Osteocyte (in vitro differentiated cells): ENCODE data around the gene CXCL14. TPM values are rescaled to one million over a fixed set of nuclear protein-coding genes. Genes with fewer than 3 reads are reported as not detected.

ENCODE experiments used
- DNase-seq: peaks from one replicate; pipeline ENCODE4 v3.0.0; 2021; ENCODE audit warnings: mixed read lengths; ENCODE audit not compliant: unreplicated experiment; ENCODE audit errors: extremely low spot score
- H3K27ac Mint-ChIP-seq: one replicate; pipeline ENCODE4 v1.8.0; 2021; ENCODE audit warnings: mild to moderate bottlenecking, mixed read lengths; ENCODE audit not compliant: unreplicated experiment
- H3K27me3 Mint-ChIP-seq: one replicate; pipeline ENCODE4 v1.8.0; 2021; ENCODE audit warnings: mixed read lengths; ENCODE audit not compliant: unreplicated experiment
- H3K36me3 Mint-ChIP-seq: one replicate; pipeline ENCODE4 v1.8.0; 2021; ENCODE audit warnings: mixed read lengths; ENCODE audit not compliant: unreplicated experiment
- H3K4me1 Mint-ChIP-seq: one replicate; pipeline ENCODE4 v1.8.0; 2021; ENCODE audit warnings: mixed read lengths; ENCODE audit not compliant: unreplicated experiment
- H3K4me3 Mint-ChIP-seq: one replicate; pipeline ENCODE4 v1.8.0; 2021; ENCODE audit warnings: mild to moderate bottlenecking, moderate library complexity, mixed read lengths; ENCODE audit not compliant: unreplicated experiment
- H3K9me3 Mint-ChIP-seq: one replicate; pipeline ENCODE4 v1.8.0; 2021; ENCODE audit warnings: mixed read lengths; ENCODE audit not compliant: unreplicated experiment
- CTCF ChIP-seq: fragments of 200-600 bp; sonication (generic); IDR thresholded peaks from 2 replicates; pipeline ENCODE4 v1.5.0; 2021; ENCODE audit warnings: antibody characterized with exemption, mild to moderate bottlenecking, moderate library complexity
- total RNA-seq: library from RNA; stranded (reverse); gene quantifications from 2 replicates; pipeline ENCODE4 v1.2.1, GENCODE V29; 2021

The CXCL14 gene
- total RNA-seq, 1 donor from 2014 or later = 0.16 TPM

GRCh38 chr5:135551593-135552447 lies 27.0 kb downstream of the CXCL14 start:
- Mint-ChIP-seq H3K4me1 (no peaks in the 10 kb centered on the region), H3K27ac (no peak overlapping the region), H3K36me3 (no peaks in the 10 kb centered on the region), H3K9me3 (no peaks in the 10 kb centered on the region), H3K4me3 (no peak overlapping the region), H3K27me3 (peaks cover 69% of the 10 kb centered on the region)
- TF ChIP-seq CTCF = peak; percentile 93
- DNase-seq = no peak

GRCh38 chr5:135549413-135549812 lies 29.4 kb downstream of the CXCL14 start:
- TF ChIP-seq CTCF = no peak
- DNase-seq = no peak
- H3K4me1 Mint-ChIP-seq = peaks cover 6% of the 10 kb centered on the region
- H3K9me3 Mint-ChIP-seq = no peaks in the 10 kb centered on the region
- H3K36me3 Mint-ChIP-seq = no peaks in the 10 kb centered on the region
- no peak overlapping the region for H3K4me3 Mint-ChIP-seq
- H3K27ac Mint-ChIP-seq = no peak overlapping the region
- peaks cover 73% of the 10 kb centered on the region for H3K27me3 Mint-ChIP-seq

- Mint-ChIP-seq H3K27ac (no peak overlapping the region), H3K4me1 (peaks cover 20% of the 10 kb centered on the region)
Observed at GRCh38 chr5:135547590-135548254, 31.1 kb downstream of the CXCL14 start.

GRCh38 chr5:135546912-135547311 lies 31.9 kb downstream of the CXCL14 start:
- Mint-ChIP-seq H3K36me3 (no peaks in the 10 kb centered on the region), H3K27me3 (peaks cover 84% of the 10 kb centered on the region), H3K9me3 (no peaks in the 10 kb centered on the region), H3K4me3 (no peak overlapping the region), H3K4me1 (peaks cover 20% of the 10 kb centered on the region), H3K27ac (no peak overlapping the region)
- no peak for TF ChIP-seq CTCF
- DNase-seq = no peak

More at GRCh38 chr5:135547590-135548254, 31.1 kb downstream of the CXCL14 start:
- H3K9me3 Mint-ChIP-seq = no peaks in the 10 kb centered on the region
- peaks cover 79% of the 10 kb centered on the region for H3K27me3 Mint-ChIP-seq
- DNase-seq = no peak
- H3K36me3 Mint-ChIP-seq = no peaks in the 10 kb centered on the region
- H3K4me3 Mint-ChIP-seq = no peak overlapping the region
- TF ChIP-seq CTCF = no peak

GRCh38 chr5:135546101-135546500 lies 32.7 kb downstream of the CXCL14 start:
- Mint-ChIP-seq H3K4me3 (no peak overlapping the region), H3K36me3 (no peaks in the 10 kb centered on the region), H3K9me3 (no peaks in the 10 kb centered on the region), H3K27me3 (peaks cover 90% of the 10 kb centered on the region), H3K27ac (no peak overlapping the region), H3K4me1 (peaks cover 20% of the 10 kb centered on the region)
- no peak for TF ChIP-seq CTCF
- no peak for DNase-seq
